HepG2 (cell line): ENCODE data around the gene SUN5. TPM values are rescaled to one million over a fixed set of nuclear protein-coding genes. Genes with fewer than 3 reads are reported as not detected.

Experiments used
- CEBPG ChIP-seq: IDR thresholded peaks from 2 replicates; pipeline ENCODE4 v1.6.1; 2016
- GLMP ChIP-seq: sonication (generic); formaldehyde crosslinking; IDR thresholded peaks from 2 replicates; pipeline ENCODE4 v1.9.0; 2021; ENCODE audit warnings: missing genetic modification reagents, mild to moderate bottlenecking, borderline replicate concordance
- NCOA2 ChIP-seq: sonication (generic); formaldehyde crosslinking; IDR thresholded peaks from 2 replicates; pipeline ENCODE4 v1.8.0; 2022; ENCODE audit warnings: inconsistent platforms
- NR2F1 ChIP-seq, 2 experiments: fragments of 450-650 bp in 1 of 2; formaldehyde crosslinking in 1 of 2; IDR thresholded peaks; 2 replicates each; pipeline versions ENCODE4 v1.5.0 to v1.6.1; 2016 to 2020; ENCODE audit warnings: mild to moderate bottlenecking in 1 of 2, missing compliant biosample characterization in 1 of 2, missing genetic modification reagents in 1 of 2, moderate library complexity in 1 of 2
- PAX8 ChIP-seq: sonication (generic); formaldehyde crosslinking; IDR thresholded peaks from 2 replicates; pipeline ENCODE4 v1.8.0; 2022; ENCODE audit warnings: mild to moderate bottlenecking, missing genetic modification reagents, borderline replicate concordance
- PHF21A ChIP-seq: sonication (generic); formaldehyde crosslinking; IDR thresholded peaks from 2 replicates; pipeline ENCODE4 v1.5.0; 2020; ENCODE audit warnings: mild to moderate bottlenecking, missing genetic modification reagents
- SIX1 ChIP-seq: sonication (generic); formaldehyde crosslinking; IDR thresholded peaks from 2 replicates; pipeline ENCODE4 v1.4.0; 2020; ENCODE audit warnings: missing genetic modification reagents, borderline replicate concordance
- TEAD3 ChIP-seq: optimal IDR thresholded peaks from 2 replicates; pipeline ENCODE3; 2016; ENCODE audit warnings: borderline replicate concordance
- TFAP4 ChIP-seq: sonication (generic); IDR thresholded peaks from 2 replicates; pipeline ENCODE4 v1.6.1; 2016; ENCODE audit warnings: low read depth, borderline replicate concordance
- XRCC5 ChIP-seq: fragments of 200-400 bp; formaldehyde crosslinking; optimal IDR thresholded peaks from 2 replicates; pipeline ENCODE3; 2017; ENCODE audit warnings: mild to moderate bottlenecking, low read length
- ZBTB4 ChIP-seq: sonication (generic); formaldehyde crosslinking; IDR thresholded peaks from 2 replicates; pipeline ENCODE4 v1.4.0; 2020; ENCODE audit warnings: missing genetic modification reagents, mild to moderate bottlenecking, borderline replicate concordance
- ZNF33B ChIP-seq: sonication (generic); formaldehyde crosslinking; IDR thresholded peaks from 2 replicates; pipeline ENCODE4 v1.5.1; 2020; ENCODE audit warnings: mild to moderate bottlenecking, missing genetic modification reagents
- ZNF44 ChIP-seq: sonication (generic); formaldehyde crosslinking; IDR thresholded peaks from 2 replicates; pipeline ENCODE4 v1.5.1; 2020; ENCODE audit warnings: mild to moderate bottlenecking, missing genetic modification reagents
- ZNF556 ChIP-seq: sonication (generic); formaldehyde crosslinking; IDR thresholded peaks from 2 replicates; pipeline ENCODE4 v1.4.0; 2020; ENCODE audit warnings: mild to moderate bottlenecking, missing genetic modification reagents, borderline replicate concordance
- ZNF710 ChIP-seq: sonication (generic); formaldehyde crosslinking; IDR thresholded peaks from 2 replicates; pipeline ENCODE4 v1.5.0; 2020; ENCODE audit warnings: mild to moderate bottlenecking, missing genetic modification reagents, borderline replicate concordance
- ZNF724P ChIP-seq: sonication (generic); formaldehyde crosslinking; IDR thresholded peaks from 2 replicates; pipeline ENCODE4 v1.8.0; 2022; ENCODE audit warnings: missing genetic modification reagents, borderline replicate concordance
- ZSCAN25 ChIP-seq: sonication (generic); formaldehyde crosslinking; IDR thresholded peaks from 2 replicates; pipeline ENCODE4 v1.8.0; 2022; ENCODE audit warnings: mild to moderate bottlenecking, missing genetic modification reagents
- polyA plus RNA-seq, 8 experiments: library from polyadenylated mRNA; depleted of rRNA in 3 of 8; stranded (reverse) in 7 of 8; unstranded in 1 of 8; fragments of >200 nt; fragmentation: Illumina TruSeq in 4 of 8; extraction: Trizol in 4 of 8; gene quantifications; 2 replicates each; pipeline versions ENCODE4 v1.2.1 to v1.2.3, GENCODE V29; 2011 to 2016; ENCODE audit warnings: low read depth in 4 of 8, missing spikeins in 1 of 8, mixed read lengths in 1 of 8; ENCODE audit not compliant: insufficient read depth in 1 of 8
- total RNA-seq, 5 experiments: library from RNA; depleted of rRNA; stranded (reverse); fragments of >200 nt; fragmentation: Illumina TruSeq; extraction: Trizol; gene quantifications; 2 replicates each; pipeline ENCODE4 v1.2.3, GENCODE V29; 2016; ENCODE audit warnings: low read depth in 1 of 5
- TF ChIP-seq, protein P1 (sequence below): sonication (generic); formaldehyde crosslinking; IDR thresholded peaks from 2 replicates; pipeline ENCODE4 v1.4.0; 2020; ENCODE audit warnings: missing genetic modification reagents, borderline replicate concordance

The SUN5 gene
- total and polyA plus RNA-seq, 2 of the 13 experiments (the other 11 are each of a cell fraction or from before 2014, with no cell fraction given) = not detected

GRCh38 chr20:33042983-33043730 is 38.9 kb upstream of the SUN5 start (continued):
- TF ChIP-seq NCOA2 (CRISPR knock-in tag) (peak; percentile 66; the same call in 1 of the 2 replicates), ZNF710 (CRISPR knock-in tag) (0 out of 2 replicates have a peak, but pooled peaks have one; percentile 61), PAX8 (CRISPR knock-in tag) (no peak), SIX1 (CRISPR knock-in tag) (peak; percentile 21; the same call in 1 of the 2 replicates), ZNF44 (CRISPR knock-in tag) (0 out of 2 replicates have a peak, but pooled peaks have one; percentile 62), NR2F1 (CRISPR knock-in tag; IDR thresholded peaks at IDR 0.05) (0 out of 4 replicates have a peak, but pooled peaks of 1 of the 2 experiments have one; percentile 9), TFAP4 (peak; percentile 58; the same call in 1 of the 2 replicates), CEBPG (CRISPR knock-in tag) (no peak), XRCC5 (no peak), ZNF33B (CRISPR knock-in tag) (0 out of 2 replicates have a peak, but pooled peaks have one; percentile 69), ZNF556 (CRISPR knock-in tag) (0 out of 2 replicates have a peak, but pooled peaks have one; percentile 40), TEAD3 (CRISPR knock-in tag) (peak; percentile 7), GLMP (CRISPR knock-in tag) (no peak), ZBTB4 (CRISPR knock-in tag) (no peak), PHF21A (no peak), ZSCAN25 (CRISPR knock-in tag) (0 out of 2 replicates have a peak, but pooled peaks have one; percentile 46), ZNF724P (CRISPR knock-in tag) (0 out of 2 replicates have a peak, but pooled peaks have one; percentile 18)
- TF ChIP-seq, protein P1, sequence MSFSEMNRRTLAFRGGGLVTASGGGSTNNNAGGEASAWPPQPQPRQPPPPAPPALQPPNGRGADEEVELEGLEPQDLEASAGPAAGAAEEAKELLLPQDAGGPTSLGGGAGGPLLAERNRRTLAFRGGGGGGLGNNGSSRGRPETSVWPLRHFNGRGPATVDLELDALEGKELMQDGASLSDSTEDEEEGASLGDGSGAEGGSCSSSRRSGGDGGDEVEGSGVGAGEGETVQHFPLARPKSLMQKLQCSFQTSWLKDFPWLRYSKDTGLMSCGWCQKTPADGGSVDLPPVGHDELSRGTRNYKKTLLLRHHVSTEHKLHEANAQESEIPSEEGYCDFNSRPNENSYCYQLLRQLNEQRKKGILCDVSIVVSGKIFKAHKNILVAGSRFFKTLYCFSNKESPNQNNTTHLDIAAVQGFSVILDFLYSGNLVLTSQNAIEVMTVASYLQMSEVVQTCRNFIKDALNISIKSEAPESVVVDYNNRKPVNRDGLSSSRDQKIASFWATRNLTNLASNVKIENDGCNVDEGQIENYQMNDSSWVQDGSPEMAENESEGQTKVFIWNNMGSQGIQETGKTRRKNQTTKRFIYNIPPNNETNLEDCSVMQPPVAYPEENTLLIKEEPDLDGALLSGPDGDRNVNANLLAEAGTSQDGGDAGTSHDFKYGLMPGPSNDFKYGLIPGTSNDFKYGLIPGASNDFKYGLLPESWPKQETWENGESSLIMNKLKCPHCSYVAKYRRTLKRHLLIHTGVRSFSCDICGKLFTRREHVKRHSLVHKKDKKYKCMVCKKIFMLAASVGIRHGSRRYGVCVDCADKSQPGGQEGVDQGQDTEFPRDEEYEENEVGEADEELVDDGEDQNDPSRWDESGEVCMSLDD (CRISPR knock-in tag) = no peak
